HT-29 (cell line): Measurements from ENCODE around the gene KCTD3. TPM values are rescaled to one million over a fixed set of nuclear protein-coding genes. Genes with fewer than 3 reads are reported as not detected.

ENCODE experiments used
- DNase-seq: peaks from one replicate; pipeline ENCODE4 v3.0.0-alpha.2; 2015; ENCODE audit warnings: low spot score
- total RNA-seq: library from RNA; depleted of rRNA; stranded (reverse); fragments of >200 nt; shearing (Covaris generic); gene quantifications from 2 replicates; pipeline ENCODE4 v1.2.3, GENCODE V29; 2014; rRNA removed

Gene KCTD3
- total RNA-seq, result 19.8 and 20.8 TPM in 2 replicates

DNA sequence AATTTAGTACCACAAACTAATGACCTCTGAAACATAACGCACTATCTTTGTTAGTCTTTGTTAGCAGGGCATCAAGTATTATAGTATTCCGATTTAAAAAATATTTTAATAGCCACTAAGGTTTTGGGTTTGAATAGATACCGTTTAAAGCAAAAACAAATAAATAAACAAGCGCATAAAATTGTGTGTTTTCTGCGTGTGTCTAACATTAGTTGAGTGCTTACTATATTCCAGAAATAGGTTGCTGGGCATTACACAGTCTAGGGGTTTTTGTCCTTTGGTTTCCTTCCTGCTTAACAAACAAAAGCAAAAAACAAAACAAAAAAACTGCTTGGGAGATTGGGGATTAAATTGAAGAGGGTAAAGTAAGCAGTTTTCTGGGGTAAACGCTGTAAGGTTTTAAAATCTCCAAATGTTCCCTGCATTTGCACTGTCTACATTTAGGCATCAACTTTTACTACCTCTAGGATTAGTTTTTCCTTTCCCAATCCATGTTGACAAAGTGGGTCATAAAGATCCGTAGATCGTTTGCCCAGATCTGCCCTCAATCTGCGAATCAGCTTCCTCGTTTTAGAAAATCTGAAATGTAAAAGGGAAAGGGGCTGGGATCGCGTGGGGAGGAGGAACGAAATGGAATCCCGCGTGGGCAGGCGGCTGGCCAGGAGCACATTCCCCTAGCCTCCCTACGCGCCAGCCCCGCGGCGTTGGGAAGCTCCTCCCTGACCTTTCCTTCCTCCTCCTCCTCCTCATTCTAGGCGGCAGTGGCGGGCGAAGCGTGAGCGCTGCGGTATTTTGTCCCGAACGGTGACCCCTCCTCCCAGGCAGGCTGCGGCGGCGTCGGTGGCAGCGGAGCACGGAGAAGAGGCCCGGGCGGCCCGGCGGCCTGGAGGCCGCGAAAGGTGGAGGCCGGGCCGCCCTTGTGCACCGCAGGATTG lies at the start of gene KCTD3:
KCTD3 (plus strand) TSS at position 749 of the 935 bp plus-strand sequence. CDS start 382 bp downstream, outside the sequence.
- peak; percentile 83 for DNase-seq

DNA sequence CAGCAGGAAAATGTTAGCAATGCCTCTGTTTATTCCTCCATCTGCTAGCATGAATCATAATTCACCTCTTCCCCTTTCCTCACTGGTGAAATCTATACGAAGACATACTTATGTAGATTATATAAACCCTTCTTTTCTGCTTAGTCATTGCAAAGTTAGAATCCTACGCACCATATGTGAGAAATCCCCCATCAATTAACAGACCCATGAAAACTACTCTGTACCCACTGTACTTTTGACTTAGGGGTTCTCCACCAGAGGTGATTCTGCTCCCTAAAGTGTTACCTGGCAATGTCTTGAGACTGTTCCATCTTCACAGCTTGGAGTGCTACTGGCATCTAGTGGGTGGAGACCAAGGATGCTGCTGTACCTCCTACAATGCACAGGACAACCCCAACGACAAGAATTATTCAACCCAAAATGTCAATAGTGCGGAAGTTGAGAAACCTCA lies 49.6 kb upstream of the KCTD3 start:
- peak; percentile 25 for DNase-seq

DNA sequence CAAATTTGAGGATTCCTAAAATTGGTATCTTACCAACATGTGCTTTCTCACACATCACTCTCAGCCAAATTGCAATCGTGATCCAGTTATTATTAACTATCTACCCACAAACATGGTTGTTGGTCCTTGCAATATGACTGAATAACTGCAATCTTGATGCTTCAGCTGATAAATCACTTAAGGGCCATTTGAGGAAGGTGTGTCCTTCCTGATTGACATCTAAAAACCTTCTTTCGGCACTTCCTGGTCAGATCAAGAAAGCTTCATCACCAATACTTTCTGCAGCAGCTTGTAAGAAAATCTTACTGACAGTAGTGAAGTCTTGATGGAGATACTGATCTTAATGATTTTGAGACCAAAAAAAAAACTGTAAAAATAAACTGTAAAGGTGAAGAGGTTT lies 48.5 kb upstream of the KCTD3 start:
- DNase-seq, result no peak

DNA sequence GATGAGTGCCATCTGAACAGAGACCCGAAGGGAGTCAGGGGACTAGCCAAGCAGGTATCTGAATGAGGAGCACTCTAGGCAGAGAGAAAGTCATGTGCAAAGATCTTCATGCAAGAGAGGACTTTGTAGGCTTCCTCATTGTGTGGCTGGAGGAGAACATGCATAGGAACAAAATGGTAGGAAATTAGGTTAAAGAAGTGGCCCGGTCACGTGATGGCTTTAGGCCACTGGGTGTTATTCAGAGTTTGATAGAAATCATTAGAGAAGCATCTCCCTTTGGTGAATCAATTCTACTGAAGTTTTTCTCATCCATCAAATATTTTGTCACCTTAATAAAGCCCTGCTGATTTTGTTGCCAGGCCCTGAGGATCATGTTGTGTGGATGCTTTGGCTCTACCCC lies 45.8 kb upstream of the KCTD3 start:
- no peak for DNase-seq

DNA sequence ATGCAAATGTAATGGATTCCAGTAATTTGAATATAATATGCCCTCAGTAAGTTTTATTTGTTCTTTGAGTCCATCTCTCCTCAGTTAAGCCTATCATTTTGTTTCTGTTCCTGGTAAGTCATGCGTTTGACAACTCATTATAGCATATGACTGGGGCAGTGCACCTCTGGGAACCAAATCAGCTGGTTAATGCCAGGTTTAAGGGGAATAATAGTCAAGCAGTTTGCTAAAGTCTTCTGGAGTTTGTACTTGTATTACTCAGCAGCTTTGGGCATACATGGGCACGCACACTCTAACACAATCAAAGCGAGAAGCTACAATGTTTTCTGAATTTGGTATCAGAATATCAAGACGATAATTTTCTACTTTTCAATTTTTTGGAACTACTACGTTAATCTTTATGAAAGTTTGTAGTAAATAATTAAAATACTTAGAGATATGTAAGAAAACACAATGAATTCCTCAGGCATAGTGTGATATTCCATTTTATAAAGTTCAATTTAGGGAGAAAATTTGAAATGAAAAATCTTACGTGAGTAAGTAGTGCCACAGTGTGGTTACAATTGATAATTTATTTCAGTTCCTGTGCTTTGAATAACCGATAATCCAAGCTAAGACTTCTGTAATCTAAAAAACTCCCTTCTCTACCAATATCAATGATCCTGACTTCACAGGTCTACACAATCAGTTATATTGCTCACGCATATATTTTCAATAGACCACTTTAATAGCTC lies 43.8 kb upstream of the KCTD3 start:
- peak; percentile 13 for DNase-seq

DNA sequence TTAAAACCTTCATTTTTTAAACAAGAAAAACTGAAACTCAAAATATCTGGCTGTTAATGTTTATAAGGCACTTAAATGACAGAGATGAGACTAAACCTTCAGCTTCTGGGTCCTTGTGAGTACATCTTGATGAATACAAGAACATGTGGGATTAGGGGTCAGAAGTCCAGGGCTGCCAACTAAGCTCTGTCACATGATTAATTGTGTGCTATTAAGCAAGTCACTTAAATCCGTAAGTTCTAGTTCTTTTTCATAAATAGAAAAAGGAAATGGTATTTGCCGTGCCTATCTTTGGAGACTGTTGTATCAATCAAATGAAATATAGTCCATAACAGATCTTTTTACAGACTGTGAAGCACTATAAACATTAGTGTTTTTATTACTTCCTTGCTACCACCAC lies 43.2 kb upstream of the KCTD3 start:
- DNase-seq, result no peak

DNA sequence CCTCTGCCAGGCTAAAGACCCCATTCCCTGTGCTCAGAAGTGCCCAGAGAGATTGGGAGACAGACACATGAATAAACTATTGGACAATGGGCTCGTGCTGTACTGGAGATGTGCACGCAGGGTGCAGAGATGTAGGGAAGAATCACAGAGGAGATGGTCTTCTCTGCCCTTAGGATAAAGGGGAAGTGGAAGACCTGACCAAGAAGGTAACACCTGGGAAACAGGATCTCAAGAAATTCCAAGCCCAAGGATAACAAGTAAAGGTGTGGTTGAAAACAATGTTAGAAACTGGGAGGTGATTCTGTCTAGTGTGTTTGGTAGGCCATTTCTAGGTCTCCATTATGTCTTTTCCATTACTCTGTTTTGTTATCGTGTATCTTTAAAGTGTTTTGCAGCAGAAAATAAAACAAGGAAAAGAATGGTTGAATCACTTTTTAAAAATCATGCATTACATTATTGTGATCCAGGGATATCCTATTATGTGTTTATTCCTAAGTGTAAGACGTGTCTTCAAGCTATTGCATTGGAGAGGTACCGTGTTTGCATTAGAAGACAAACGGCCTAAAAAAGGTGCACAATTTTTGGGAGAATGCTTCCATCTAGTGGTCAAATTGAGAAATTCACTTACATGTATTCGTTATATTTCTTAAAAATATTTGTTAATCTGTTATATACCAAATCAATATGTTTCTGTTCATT lies 40.8 kb upstream of the KCTD3 start:
- DNase-seq, result peak; percentile 61

DNA sequence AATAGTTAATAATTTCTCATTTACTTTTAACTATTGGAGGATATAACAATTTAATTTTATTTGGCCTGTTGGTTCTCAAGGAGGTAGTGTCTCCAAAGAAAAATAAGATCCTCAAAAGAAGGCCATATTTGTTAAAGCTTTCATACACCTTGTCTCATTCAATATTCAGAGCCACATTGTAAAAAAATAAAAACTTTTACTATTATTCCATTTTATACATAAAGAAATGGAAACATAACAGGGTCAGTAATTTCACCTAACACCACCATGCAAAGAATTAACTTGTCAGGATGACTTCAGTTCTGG lies 40.3 kb upstream of the KCTD3 start:
- no peak for DNase-seq

DNA sequence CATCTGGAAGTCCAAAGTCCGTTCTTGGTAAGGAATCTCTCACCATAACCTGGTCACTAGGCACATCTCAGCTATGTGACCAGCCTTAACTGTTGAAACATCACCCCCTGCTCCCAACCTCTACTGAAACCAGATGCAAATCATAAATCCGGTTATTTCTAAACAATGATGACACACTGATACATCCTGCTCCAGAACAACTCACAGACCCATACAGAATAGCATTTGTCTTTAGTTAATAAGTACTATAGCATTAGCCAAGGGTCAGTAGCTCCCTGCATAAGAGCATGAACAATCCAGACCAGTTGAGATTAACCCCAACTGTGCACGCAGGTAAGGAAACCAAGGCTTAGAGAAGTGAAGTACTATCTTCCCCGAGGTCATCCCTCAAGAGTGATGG lies 38.0 kb upstream of the KCTD3 start:
- no peak for DNase-seq

DNA sequence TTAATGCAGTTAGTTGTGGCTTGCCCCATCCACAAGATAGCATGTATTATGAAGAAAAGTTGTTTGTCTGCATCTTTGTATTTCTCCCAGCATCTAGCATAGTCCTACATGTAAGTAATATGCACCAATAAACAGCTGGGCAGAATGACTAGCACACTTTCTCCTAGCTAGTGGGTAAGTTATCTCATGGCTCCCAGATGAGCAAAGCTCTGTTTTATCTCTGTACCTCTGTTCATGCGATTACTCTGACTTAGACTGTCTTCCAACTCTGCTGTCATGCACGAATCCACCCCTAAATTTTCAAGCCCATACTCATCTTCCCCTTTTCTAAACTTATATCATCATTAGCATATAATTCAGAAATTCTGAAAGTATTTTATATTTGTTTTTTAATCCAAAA lies 37.5 kb upstream of the KCTD3 start:
- no peak for DNase-seq

DNA sequence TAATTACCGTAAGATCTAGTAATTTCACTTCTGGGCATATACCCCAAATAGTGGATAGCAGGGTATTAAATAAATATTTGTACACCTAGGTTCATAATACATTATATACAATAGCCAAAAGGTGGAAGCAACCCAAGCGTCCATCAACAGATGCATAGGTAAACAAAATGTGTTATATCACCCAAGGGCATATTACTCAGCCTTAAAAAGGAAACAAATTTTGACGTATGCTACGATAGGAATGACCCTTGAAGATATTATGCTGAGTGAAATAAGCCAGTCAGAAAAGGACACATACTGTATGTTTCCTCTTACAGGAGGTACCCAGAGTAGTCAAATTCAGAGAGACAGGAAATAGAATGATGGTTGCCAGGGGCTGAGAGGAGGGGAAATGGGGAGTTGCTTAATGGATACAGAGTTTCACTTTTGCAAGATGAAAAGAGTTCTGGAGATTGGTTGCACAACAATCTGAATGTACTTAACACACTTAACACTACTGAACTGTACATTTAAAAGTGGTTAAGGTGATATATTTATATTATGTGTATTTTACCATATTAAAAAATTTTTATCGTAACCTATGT lies 36.6 kb upstream of the KCTD3 start:
- DNase-seq, result no peak

DNA sequence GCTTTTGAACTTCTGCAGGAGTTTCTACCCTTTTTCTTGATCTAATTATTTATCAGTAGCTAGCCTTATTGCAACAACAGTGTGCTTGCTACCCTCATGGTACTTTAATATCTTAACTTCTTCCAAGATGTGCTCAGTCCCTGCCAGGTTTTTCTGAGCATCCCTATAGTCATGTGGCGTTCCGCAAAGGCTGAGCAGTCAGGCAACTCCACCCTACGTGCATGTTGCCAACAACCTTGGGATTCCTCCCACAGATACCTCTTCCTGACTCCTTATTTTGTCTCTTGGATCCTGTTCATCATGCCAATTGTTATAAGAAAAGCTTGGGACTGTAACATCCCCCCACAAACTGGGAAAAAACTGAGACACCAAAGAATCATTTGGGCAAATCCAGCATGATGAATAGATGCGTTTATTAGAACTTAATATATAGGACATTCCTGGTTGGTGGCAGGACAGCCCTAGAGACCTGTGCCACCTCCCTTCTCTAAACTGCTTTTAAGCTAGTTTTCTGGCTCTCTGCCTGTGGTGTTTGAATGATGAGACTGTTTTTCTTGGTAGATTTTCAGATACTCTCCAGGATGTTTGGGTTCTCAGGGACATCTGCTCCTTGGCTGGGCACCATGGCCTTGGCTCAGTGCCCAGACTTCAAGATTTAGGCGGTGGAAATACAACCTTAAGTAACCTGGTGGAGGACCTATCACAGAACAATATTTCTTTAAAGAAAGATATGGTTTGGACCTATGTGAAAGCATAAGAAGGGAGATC lies 27.1 kb upstream of the KCTD3 start:
- DNase-seq, result peak; percentile 41

DNA sequence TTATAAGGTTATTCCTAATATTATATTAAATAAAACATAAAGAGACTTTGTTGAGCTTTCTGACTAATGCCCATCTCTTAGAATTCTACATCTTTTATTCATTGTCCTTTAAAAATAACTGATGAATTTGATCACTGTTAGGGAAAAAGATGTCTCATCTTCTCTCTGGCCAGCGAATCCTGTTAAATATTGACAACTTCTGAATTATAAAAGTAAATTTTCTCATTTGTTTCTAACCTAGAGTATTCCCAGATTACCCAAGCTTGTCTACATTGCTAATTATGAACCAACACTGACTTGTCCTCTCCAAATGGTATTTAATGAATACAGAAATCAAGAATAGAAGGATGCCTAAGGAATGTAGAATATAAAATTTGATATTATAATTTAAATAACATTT lies 24.8 kb upstream of the KCTD3 start:
- no peak for DNase-seq

DNA sequence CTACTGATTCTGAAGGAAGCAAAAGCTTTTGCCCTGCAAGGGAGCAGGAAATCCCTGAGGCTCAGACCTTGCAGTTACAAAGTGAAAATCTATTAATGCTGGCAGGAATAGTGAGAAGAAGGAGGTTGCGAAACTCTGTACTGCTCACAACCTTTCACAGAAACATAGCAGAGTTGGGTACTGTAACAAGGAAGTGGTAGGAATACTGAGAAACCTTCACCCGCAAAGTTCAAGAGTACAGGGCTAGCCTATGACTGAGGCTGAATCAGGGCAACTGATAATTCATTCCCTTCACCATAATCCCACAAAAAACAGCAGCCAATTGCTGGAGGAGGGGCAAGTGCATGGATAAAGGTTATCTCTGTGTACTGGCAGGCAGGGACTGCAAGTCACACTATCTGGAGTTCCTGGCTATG lies 23.9 kb upstream of the KCTD3 start:
- peak; percentile 37 for DNase-seq

DNA sequence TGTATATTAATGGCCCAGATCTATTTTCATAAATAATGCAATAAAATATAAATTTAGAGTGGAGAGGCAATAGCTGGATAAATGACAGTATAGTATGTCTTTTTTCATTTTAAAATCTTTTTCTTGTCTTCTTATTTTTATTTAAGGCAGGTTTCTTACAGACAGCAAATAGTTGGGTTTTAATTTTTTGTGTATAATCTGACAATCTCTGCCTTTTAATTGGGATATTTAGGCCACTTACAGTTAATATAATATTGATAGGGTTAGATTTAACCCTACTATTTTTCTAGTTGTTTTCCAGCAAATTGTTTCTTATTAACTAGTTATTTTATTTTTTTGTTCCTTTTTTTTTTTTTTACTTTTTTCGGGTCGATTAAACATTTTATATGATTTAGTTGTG lies 23.3 kb upstream of the KCTD3 start:
- no peak for DNase-seq

DNA sequence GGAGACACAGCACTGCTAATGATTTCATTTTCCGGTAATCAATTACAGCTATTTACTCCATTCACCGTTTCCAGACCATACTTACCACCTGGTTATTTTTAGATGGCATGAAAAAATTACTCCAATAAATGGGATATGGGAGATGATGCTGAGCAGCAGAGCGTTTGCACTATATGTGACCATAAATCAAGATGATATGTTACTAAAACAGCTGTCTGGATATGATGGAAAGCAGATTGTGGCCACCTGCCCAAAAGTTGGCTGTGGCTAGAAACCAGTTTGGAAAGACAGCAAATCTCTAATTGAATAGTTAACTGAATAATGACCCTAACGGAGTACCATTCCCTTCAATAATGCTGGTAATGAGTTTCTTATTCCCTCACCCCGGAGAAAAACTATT lies 22.5 kb upstream of the KCTD3 start:
- DNase-seq, result no peak

DNA sequence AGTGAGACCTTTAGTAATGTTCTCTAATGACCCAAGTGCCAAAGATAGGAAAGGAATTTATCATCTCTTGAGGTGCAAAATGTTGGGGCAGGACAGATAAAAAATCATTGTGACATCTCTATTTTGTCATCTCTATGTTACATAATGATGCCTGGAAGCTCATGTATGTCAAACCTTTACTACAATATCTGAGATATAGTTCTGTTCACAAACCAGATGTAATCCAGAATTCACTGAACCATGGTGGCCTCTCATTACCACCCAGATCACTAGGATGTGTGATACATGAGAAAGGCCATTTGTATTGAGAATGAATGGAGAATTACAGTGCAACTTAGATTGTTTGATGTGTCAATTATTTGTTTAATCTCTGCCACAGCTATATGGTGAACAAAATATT lies 22.0 kb upstream of the KCTD3 start:
- DNase-seq, result no peak

DNA sequence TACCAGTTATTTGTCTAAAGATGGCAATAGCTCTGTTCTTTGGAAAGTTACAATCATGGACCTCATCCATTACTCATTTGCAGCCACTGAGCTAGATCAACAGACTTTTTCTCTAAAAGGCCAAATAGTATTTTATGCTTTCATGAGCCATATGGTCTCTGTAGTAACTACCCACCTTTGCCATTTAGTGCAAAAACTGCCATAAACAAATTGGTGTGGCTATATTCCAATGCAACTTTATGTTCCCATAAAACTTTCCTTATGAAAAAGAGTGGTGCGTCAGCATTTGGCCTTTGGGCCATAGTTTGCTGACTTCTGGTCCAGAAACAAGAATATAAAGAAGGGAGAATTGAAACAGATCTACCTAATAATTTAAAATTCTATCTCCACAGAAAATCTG lies 20.1 kb upstream of the KCTD3 start:
- no peak for DNase-seq

DNA sequence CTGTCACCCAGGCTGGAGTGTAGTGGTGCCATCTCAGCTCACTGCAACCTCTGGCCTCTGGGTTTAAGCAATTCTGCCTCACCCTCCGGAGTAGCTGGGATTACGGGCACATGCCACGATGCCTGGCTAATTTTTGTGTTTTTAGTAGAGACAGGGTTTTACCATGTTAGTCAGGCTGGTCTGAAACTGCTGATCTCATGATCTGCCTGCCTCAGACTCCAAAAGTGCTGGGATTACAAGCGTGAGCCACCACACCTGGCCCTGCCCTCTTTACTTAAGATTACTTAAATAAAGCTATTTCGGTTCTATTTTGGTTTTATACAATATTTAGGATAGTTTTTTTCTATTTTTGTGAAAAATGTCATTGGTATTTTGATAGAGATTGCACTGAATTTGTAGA lies 15.3 kb upstream of the KCTD3 start:
- no peak for DNase-seq

DNA sequence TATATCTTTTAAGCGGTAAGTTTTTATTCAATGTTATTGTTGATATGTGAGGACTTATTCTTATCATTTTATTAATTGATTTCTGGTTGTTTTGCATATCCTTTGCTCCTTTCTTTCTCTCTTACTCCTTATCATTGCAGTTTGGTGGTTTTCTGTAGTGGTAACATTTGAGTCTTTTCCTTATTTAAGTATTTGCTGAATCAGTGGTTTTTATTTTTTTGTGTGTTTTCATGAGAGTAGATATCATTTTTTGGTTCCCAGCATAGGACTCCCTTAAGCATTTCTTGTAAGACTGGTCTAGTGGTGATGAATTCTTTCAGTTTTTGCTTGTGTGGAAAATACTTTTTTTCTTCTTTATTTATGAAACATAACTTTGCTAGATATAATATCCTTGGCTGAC lies 12.2 kb upstream of the KCTD3 start:
- no peak for DNase-seq

DNA sequence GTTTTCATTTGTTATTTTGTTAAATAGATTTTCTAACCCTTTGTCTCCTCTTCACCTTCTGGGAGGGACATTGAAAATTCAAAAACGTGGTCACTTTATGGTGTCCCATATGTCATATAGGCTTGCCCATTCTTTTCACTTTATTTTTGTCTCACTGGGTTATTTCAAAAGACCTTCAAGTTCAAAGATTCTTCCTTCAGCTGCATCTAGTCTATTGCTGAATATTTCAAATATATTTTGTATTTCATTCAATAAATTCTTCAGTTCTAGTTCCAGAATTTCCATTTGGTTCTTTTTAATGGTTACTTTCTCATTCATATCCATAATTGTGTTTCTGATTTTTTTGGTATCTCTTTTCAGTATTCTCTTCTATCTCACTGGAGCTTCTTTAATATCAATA lies 11.6 kb upstream of the KCTD3 start:
- no peak for DNase-seq
